Activated T-cell treated with anti-CD3 and anti-CD28 coated beads, Interleukin-2, amount 50 U/mL, for 48 hours (primary cell): Measurements from ENCODE around the gene RPL36AL.
A peak's percentile ranks its signal among the peaks of the same experiment; 100 is the strongest.
"Not testable (repeated sequence)": the region's sequence is repeated elsewhere in the genome, so short reads cannot be mapped to it uniquely, and the experiment has no call there.

Source experiments
- DNase-seq, 2 experiments: peaks; one replicate each; pipeline ENCODE4 v3.0.0-alpha.2; 2020

RPL36AL gene

GRCh38 chr14:49620182-49621113, at the start of gene RPL36AL, which contains the start of gene MGAT2:
Gene RPL36AL, minus strand, starts transcription at chr14:49620626. Its CDS starts 1,522 bp downstream, at chr14:49619104.
Gene MGAT2, plus strand, starts transcription at chr14:49620799. Its CDS starts 470 bp downstream, at chr14:49621269.
- peak; percentile 95 to 98 for DNase-seq

- no peak for DNase-seq
Observed at GRCh38 chr14:49659526-49660455, 39.4 kb upstream of the RPL36AL start.

DNA sequence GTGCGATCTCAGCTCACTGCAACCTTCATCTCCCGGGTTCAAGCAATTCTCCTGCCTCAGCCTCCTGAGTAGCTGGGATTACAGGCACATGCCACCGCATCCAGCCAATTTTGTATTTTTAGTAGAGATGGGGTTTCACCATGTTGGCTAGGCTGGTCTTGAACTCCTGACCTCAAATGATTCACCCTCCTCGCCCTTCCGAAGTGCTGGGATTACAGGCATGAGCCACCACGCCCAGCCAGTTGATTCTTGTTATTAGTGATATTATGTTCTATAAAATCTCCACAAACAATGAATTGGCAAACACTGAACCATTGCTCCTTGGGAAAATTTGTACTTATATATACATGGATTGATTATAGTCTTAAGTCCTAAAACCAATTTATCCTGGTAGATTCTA, 37.1 kb upstream of the RPL36AL start:
- not testable (repeated sequence) for DNase-seq

- no peak for DNase-seq
Observed at GRCh38 chr14:49654511-49654910, 34.1 kb upstream of the RPL36AL start.

DNA sequence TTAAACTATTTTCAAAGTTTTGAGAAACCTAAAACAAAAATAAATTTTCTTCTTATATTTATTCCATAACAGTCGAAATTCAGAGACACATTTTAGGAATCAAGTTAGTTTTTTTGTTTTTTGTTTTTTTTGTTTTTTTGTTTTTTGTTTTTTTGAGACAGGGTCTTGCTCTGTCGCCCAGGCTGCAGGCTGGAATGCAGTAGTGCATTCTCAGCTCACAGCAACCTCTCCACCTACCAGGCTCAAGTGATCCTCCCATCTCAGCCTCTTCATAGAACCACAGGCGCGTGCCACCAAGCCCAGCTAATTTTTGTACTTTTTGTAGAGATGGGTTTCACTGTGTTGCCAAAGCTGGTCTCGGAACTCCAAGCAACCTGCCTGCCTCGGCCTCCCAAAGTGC, 33.1 kb upstream of the RPL36AL start:
- DNase-seq = no peak

DNA sequence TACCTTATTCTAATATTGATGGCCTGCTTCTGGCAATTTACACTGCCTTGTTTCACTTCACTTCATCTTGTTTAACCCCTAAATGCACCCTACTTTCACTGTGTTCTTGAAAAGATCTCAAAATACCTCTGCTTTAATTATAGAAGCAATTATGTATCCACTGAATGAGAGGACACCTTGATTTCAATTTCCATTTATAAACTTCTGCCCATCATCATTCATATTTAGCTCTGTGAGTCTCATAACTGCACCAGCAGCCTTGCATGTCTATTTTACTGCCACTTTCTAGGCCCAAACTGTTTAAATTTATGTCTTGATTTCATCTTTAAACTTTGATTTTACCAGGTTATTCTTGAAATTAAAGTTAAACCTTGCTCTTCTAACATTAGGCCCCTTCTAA, 21.7 kb upstream of the RPL36AL start:
- no peak for DNase-seq

- no peak for DNase-seq
Observed at GRCh38 chr14:49641697-49642129, 21.3 kb upstream of the RPL36AL start.

- DNase-seq = no peak
Observed at GRCh38 chr14:49640540-49641417, 20.4 kb upstream of the RPL36AL start.

DNA sequence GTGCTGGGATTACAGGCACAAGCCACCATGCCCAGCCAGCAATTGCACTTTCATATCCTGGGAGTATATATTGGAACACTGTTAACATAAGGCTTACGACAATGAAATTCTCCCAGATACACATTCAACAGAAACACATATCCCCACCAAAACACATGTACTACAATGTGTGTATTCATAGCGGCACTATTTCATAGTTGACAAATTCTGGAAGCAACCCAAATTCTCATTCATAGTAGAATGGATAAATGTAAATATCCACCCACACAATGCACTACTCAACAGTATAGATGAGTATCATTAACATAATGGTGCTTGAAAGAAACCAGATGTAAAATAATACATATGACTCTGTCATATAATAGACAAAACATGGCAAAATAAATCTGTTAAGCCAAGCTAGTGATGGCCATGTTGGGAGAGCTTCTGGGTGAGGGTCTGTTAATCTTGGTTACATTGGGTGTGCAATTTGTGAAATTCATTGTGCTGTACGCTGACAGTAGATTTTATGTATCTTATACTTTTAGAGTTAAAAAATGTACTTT, 17.2 kb upstream of the RPL36AL start:
- DNase-seq = no peak

DNA sequence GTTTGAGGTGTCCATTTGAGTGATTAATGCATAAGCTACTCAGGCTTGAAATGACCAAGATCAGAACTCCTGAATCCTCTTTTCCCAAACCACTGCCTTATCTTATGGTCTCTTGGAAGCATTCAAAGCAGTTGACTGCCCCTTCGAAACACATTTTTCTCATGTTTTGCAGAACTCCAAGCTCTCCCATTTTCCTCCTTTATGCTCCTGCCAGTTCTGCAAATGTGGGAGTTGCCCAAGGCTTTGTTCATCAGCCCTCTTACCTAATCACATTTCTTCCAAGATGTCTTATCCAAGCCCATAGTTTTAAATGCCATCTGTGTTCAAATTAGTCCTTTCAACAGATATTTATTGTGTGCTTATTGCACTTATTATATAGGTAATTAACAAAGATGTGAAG, 16.4 kb upstream of the RPL36AL start:
- DNase-seq = no peak

DNA sequence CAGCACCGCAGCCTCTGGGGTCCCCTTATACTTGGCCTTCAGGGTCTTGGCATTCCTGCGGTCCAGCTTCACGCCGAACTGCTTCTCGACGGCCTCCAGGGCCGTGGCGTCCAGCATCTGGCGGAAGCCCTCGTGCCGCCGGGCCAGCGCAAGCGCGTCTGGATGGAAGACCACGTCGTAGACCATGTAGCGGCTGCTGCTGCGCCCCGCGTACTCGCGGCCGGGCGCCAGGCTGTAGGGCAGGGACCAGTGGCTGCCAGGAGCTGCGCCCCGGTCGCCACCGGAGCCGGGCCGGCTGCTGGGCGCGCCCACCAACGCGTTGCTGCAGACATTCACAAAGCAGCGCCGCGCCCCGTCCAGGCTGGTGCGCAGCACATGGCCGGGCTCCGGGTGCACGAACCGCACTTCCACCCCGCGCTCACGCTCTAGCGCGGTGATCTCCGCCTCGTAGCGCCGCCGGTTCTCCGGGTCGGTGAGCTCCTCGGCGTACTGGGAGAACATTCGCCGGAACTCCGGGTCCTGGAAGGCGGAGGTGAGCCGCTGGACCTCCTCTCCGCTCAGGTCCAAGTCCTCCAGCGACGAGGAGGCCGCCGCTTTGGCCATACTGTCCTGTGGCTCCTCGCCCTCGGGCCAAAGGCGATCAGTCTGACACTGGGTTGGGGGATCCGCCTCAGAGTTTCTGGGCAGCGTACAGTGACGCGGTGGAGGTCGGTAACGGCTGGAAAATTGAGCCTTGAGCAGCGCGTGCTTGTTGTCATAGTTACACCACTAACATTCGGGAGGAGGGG, 14.3 kb upstream of the RPL36AL start, which contains the start of gene DNAAF2:
TSS of gene DNAAF2 (minus strand) at position 698 of the 788 bp plus-strand sequence. CDS start at position 603, 95 bp downstream.
- DNase-seq = peak; percentile 72 to 78

GRCh38 chr14:49633640-49634546, 13.5 kb upstream of the RPL36AL start:
- DNase-seq = peak; percentile 93 to 95

- peak in 1 of 2 experiments; percentile 18 for DNase-seq
Observed at GRCh38 chr14:49623941-49624839, 3.8 kb upstream of the RPL36AL start.

- no peak for DNase-seq
Observed at GRCh38 chr14:49623387-49623786, 3.0 kb upstream of the RPL36AL start.

GRCh38 chr14:49622022-49622607, 1.7 kb upstream of the RPL36AL start:
- DNase-seq = peak in 1 of 2 experiments; percentile 13

- DNase-seq = peak; percentile 73 to 77
Observed at GRCh38 chr14:49621114-49621881, 872 bp upstream of the RPL36AL start.

- DNase-seq = no peak
Observed at GRCh38 chr14:49619730-49620129, 696 bp downstream of the RPL36AL start.
